RKO (cell line): ENCODE data around the gene TREH.
"Not testable (repeated sequence)": the region's sequence is repeated elsewhere in the genome, so short reads cannot be mapped to it uniquely, and the experiment has no call there.

Experiments used
- DNase-seq: peaks from one replicate; pipeline ENCODE4 v3.0.0-alpha.2; 2016; ENCODE audit warnings: low spot score

The TREH gene

DNA sequence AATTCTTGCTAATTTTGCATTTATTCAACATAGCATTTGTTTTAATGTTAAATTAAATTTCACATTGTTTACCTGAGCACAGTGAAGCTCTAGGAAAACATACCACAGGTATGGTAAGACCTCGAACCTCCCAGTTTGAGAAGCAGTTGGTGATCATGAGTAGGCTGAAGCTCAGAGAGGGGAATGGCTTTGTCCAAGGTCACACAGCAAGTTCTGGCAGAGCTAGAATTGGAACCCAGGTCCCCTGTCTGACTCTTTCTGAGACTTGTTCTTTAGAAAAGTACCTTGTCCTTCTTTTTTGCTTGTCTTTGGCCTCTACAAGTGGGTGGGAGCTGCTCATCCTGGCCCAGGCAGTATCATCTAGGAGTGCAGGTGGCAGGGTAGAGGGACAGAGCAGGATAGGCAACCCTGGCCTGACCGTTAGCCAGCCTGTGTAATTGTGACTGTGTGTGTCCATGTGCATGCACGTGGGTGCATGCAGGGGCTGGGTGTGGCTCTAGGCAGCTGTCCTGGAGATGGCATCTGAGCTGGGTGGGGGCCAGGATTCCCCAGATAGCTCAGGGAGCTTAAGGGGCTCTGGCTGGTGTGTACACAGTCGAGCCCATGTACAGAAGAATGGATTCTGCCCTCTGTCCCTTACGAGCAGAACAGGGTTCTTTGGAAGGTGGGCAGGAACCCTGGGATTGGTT lies 50.4 kb downstream of the TREH start:
- DNase-seq: no peak

DNA sequence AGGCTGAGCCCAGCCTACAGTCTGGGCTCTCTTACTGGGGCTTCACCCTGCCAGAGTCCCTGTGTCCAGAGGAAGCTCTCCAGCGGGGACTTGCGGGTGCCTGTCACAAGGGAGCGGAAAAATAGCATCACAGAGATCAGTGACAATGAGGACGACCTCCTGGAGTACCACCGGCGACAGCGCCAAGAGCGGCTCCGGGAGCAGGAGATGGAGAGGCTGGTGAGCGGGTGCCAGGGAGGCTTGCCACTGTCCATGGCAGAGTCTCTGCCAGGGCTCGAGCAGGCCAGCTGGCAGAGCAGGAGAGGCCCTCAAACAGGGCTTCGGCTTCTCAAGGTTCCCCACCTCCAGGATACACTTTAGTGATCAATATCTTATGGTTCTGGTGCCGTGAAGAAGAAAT lies 51.0 kb downstream of the TREH start:
- no peak for DNase-seq

DNA sequence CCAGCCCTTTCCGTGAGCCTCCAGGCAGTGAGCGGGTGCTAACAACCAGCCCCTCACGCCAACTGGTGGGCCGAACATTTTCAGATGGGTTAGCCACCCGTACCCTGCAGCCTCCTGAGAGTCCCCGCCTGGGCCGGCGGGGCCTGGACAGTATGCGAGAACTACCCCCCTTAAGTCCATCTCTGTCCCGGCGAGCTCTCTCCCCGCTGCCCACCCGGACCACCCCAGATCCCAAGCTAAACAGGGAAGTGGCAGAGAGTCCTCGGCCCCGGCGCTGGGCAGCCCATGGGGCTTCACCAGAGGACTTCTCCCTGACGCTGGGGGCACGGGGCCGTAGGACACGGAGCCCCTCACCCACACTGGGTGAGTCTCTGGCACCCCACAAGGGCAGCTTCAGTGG lies 51.4 kb downstream of the TREH start:
- no peak for DNase-seq

DNA sequence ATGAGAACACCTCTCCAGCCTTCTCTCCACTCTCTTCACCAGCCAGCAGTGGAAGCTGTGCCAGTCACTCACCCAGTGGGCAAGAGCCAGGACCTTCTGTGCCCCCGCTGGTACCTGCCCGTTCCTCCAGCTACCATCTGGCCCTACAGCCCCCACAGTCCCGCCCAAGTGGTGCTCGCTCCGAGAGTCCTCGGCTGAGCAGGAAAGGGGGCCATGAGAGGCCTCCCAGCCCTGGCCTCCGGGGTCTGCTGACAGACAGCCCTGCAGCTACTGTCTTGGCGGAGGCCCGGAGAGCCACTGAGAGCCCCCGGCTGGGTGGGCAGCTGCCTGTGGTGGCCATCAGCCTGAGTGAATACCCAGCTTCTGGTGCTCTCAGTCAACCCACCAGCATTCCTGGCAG lies 51.9 kb downstream of the TREH start:
- no peak for DNase-seq

DNA sequence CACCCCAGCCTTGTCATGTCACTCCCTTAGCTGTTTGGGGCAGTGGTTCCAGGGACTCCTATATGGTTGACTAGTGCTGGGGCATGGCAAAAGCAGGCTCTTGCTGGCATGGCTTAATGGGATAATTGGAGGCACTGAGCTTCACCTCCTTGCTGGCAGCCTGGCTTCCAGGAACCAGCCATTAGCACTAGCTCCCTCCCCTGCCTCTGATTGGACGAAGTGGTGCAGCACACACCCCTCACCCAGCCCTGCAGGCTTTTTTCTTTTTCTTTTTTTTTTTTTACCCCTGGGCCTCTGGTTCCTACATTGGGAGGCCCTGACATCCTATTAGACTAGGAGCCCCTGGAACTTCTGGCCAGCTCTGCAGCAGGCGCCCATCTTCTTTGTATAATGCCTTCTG lies 53.5 kb downstream of the TREH start:
- DNase-seq: no peak

DNA sequence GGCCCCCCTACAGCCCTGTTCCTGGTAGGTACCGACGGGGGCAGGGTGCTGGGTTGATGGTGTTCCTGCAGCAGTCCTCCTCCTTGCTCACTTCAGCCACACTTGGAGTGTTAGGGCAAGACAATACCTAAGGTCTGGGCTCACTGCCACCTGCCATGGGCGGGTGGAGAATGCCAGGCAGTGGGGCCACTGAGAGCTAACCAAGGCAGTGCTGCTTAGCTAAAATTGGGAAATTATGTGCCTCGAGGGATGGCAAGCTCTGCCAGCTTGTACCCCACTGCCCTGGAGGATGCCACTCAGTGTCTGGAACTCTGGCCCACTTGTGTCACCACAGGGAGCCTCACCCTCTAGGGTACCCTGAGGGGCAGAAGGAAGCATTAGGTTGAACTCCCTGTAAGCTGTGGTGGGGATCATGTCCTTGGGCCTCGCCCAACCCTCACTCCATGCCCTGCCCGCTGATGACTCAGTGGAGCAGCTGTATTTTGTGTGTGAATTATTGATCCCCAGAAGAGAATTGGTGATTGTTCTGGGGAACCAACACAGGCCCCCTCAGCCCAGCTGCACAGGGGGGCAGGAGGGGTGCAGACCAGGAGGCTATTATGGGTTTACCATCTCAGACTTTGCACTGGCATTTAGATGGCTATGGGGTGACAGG lies 54.3 kb downstream of the TREH start:
- DNase-seq: no peak

DNA sequence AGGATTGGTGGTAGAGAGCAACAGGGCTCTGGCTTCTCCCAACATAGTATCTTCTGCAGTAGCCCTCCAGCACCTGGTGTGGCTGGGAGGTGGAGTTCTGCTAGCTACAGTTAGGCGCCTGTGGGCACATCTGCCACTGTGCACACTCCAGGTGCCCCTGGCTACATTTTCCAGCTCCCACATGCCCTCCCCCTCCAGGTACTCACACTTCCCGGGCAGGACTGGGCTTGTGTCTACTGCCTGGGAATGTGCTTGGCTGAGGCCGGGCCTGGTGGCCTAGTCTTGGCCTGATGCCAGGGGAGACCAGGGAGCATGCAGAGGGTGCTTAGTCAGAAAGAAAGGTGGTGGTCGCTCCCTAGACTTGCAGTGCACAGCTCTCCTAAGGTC lies 56.2 kb downstream of the TREH start:
- DNase-seq: no peak

DNA sequence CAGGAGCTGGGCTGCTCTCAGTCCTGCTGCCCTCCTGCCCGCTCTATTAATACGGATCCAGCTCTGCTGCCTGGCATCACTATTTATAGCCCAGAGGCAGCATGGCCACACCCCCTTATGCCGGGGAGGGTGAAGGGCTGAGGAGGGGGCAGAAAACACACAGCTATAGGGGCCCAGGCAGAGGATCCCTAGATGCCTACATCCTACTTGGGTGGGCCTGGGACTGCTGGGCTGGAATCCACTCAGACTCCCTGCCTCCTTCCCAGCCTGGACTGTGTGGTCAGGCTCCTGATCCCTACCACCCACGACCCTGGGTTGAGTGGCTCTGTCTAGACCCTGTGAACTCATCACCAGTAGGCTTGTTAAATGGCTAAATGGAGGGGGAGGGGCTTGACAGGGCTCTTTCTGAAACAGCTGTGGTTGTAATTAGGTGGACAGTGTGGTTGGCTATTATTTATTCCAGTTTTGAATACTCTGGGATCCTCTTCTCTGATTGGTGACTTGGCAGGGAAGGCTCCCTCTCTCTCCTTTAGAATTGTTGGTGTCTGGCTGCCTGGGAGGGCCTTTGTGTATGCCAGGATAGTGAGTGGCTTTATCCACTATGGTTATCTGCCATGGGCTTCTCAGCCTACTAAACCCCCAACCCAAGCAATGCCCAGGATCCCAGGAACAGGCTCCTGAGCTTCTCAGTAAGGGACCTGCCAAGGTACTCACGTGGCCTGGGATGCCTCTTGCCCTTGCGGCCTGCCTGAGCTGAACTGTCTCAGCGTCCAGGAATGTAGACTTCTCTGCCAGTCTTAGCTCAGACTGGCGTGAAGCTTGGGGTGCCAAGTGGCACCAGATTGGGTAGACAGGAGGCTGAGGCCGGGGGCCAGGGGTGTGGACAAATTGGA lies 56.8 kb downstream of the TREH start:
- peak; percentile 48 for DNase-seq

DNA sequence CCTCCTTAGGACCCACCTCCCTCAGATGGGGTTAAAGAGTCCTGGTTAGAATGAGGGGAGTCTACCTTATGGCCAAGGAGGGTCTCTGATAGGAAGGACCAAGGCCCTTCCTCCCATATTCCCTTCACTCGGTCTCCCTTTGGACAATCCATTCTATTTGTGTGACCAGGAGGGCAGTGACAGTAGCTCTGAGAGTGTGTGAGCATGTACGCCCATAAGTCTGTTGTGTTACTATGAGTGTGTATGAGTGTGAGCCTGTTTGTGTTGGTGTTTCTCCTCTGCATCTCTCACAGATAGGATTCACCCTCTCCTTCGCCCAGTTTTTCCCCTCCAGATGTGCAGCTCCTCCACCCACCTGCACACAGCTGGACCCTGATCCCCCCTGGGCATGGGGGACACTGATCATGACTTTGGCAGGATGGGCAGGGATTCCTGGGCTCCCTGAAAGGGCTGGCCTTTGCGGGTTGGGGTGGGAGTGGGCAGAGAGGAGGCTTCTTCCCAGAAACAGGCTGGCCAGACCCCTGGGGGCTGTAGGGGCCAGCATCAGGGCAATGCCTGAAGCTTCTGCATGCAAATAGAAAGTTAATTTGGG lies 57.6 kb downstream of the TREH start:
- no peak for DNase-seq

DNA sequence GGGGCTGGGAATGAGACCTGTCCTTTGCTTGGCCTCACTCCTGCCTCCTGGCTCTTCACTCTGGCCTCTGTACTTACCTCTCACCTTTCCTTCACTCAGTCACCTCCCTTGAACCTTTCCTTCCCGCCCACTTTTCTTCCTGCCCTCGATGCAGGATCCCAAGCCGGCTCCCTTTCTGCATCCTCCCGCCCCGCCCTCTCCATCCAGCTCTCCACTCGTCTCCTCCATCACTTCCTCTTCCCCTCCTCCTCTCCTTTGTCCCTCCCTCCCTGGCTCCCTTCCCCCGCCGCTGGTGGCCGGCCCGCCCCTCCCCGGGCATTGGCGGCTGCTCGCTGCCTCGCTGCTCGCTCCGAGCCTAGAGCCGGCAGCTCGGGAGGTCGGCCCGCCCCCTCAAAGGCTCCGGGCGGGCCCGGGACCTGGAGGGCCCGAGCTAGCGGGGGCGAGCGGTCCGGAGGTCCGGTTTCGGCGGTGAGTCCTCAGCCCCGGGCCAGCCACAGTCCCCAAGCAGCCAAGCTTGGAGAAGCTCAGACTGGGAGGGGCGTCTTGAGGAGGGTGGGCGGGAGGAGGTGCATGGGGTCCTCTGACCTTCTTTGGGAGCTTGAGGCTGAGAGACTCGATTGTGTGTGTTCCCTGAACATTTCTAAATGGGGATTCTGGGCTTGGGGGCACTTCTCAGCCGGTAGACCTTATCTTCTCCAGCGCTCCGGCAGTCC lies 58.2 kb downstream of the TREH start:
- DNase-seq: peak; percentile 67

DNA sequence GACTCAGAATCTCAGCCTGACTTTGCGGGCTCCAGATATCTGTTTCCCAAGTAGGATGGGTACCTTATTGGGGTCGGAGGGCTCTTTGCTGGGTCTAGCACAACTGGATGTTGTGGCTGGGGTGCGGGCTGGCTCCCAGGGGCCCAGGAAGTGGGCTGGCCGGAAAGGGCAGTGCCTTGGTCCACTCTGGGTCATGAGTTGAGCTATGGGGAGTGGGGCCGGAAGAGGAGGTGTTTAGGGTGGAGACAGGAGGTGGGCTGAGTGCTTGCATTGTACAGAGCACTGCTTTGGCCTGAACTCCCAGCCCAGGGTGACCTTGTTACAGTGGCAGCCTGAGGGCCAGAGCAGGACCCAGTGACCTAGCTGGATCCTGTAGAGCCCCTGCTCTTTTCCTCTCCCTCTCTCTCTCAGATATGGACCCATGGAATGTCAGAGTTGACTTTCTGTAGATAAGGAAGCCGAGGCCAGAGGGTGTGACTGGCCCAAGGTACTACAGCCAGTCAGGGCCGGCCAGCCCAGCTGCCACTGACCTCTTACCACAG lies 58.9 kb downstream of the TREH start:
- DNase-seq: peak; percentile 9

DNA sequence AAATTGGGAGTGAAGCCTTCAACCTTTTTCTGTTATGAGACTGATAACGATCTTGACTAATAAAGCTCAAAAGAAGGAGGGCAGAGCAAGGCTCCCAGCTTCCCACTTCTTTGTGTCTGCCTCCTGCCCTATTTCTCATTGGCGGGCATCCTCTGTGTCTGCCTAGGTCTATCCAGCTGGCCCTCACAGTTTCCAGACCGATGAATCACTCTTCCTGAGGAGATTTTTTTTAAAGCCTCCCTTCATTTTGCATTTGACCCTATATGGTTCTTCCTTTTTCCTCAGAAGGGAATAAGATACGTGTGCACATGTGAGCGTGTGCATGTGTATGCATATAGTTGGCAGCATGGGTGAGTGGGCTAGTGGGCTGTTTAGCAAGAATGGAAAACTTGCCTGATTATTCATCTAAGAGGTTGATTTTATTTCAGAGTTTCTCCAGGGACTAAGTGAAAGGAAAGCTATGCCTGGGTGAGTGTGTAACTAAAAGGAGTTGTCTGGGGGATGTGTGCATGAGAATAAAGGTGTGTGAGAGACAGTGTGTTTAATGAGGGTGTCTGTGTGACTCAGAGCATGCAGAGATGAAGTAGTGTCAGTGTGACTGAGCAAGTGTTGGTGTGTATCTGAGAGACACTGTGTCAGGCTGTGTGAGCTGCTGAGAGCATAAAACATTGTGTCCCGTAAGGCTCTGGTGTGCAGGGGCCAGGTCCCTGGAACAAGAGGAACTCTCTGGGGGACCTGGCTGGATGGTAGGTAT lies 59.8 kb downstream of the TREH start:
- DNase-seq: peak; percentile 94

DNA sequence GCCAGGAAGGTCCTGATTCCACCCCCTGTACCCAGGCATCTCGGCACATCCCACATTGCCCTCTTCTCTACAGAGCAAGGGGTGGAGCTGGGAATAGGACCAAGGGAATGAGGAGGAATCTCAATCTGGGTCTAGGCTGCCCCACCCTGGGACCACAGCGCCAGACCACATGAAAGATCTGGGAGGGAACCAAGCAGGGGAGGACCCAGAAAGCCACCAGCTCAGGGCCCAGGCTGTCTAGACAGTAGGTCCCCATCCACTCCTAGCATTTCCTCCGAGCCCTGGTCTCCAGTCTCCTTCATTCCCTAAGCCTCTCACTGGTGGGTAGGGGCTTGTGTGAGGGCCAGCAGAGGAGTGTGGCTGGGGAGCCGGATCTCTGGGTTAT lies 60.5 kb downstream of the TREH start:
- no peak for DNase-seq

DNA sequence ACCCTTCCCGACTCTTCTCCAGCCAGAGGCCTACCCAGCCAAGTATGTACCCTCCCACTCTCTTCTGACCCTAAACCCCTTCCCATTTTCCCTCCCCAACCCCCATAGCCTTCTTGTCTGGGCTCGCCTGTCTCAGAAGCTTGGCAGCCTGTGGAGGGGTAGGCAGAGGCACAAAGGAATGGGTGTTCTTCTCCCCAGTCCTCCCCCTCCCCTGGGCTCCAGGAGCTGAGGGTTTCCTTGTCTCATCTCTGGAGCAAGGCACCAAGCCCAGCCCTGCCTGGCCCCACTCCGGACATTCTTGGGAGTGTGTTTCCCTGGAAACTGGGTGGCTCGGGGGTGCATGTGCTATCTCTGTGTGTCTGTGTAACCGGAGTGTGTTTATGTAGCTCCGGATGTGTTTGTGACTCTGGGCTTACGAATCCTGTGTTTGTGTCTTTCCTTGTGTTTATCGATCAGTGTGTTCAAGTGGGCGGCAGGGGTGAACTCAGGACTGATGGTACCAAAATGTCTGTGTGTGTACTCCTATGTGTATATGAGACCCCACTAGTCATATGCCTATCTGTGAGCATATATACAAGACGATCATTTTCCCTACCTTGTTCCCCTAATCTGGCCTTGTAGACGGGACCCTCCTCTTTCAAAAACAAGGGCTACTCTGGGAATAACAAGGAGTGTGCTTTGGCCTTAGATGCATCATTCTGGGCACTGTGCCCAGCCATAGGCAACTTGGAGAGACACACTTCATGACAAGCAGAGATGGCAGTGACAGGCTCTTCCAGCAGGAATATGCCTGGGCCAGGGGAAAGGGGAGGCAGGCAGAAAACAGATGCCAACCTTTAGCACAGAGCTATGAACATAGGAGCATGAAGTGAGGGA lies 61.1 kb downstream of the TREH start:
- no peak for DNase-seq

DNA sequence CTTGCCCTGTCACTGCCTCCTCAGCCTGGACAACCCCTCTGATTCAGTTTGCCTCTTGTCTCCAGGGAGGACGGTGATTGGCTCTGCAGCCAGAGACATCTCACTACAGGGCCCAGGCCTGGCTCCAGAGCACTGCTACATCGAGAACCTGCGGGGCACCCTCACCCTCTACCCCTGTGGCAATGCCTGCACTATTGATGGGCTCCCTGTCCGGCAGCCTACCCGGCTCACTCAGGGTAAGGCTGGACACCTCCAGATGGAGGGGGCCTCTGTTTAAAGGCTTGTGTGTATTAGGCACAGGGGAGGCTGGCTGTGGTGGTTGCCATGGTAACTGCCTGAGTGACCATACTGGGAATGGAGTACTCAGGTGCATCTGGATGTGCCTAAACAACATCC lies 63.5 kb downstream of the TREH start:
- DNase-seq: no peak

DNA sequence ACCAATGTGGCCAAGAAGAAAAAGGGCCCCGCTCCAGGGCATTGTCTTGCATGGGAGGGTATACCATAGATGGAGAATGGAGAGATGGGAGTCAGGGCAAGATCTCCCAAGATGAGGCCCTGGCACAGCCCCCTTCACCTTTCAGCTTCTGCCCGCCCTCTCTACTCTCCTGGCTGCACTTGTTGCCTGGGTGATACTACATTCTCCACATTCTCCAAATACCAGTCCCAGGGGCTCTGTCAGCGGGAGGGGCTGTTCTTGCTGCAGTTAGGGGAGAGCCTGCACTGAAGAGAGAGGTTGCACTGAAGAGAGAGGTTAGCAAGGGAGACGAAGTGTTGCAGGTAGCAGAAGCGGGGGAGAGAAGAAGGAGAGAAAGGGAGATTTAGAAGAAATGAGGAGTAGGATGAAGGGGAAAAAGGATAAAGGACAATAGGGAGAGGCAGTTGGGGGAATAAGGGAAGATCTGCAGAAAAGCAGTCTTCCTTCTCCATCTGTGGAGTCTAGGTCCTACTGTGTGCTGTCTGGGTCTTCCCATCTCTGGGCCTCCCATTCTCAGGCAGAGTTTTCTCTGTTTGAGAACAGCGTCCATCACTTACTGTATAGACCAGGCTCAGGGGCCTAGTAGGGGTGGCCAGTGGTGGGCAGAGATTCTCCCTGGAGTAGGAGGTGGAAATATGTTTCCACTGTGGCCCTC lies 64.0 kb downstream of the TREH start:
- DNase-seq: no peak

DNA sequence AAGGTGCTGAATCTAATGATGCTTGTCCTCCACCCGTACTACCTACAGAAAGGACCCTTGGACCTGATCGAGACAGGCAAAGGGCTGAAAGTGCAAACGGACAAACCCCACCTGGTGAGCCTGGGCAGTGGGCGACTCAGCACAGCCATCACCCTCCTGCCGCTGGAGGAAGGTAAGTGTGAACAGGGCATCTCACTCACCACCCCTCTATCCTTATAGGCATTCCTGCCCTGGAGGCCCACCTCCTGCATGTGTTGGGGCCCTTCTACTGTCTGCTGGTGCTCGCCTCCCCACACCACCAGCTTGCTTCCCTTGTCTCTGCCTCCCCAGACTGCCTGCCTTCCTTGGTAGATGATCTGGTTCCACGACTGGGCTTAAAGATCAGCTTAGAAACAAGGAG lies 64.9 kb downstream of the TREH start:
- DNase-seq: no peak

DNA sequence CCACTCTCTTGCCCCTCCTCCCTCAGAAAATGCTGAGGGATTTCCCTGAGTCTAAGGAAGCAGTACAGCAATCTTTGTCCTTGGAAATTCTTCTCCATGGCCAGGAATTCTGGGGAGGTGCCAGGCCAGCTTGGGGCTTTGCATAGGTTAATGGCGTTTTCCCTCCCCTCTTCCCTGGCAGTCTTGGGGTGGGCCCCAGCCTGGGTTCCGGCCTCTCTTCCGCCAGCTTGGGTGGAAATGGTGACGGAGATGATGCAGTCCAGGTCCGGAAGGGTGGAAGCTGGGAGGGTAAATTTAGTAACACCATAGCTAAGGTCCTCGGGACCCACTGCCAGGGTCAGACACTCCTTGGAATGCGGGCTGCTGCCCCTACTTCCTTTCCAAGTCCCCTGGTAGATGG lies 67.1 kb downstream of the TREH start:
- DNase-seq: no peak

DNA sequence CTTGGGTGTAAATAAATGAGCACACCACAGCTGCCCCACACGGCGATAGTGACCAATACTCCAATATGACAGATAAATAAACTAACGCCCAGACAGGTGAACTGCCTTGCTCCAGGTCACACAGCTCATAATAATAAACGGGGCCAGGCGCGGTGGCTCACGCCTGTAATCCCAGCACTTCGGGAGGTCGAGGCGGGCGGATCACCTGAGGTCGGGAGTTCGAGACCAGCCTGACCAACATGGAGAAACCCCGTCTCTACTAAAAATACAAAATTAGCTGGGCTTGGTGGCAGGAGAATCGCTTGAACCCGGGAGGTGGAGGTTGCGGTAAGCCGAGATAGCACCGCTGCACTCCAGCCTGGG lies 68.0 kb downstream of the TREH start:
- not testable (repeated sequence) for DNase-seq
